BE2C (cell line): ENCODE measurements around the gene RAI2.

Experiments
- DNase-seq: peaks from one replicate; pipeline ENCODE4 v3.0.0-alpha.2; 2020
- H3K27me3 ChIP-seq: fragments of 250-450 bp; sonication (Bioruptor Pico); 2 replicates; pipeline ENCODE4 v1.5.1; 2020; ENCODE audit warnings: mild to moderate bottlenecking
- H3K36me3 ChIP-seq: fragments of 250-450 bp; sonication (Bioruptor Pico); 2 replicates; pipeline ENCODE4 v1.5.1; 2020; ENCODE audit warnings: mild to moderate bottlenecking
- H3K4me1 ChIP-seq: fragments of 250-450 bp; sonication (Bioruptor Pico); 2 replicates; pipeline ENCODE4 v1.5.1; 2020
- H3K4me3 ChIP-seq: 2 replicates; pipeline ENCODE4 v1.5.1; 2011; ENCODE audit warnings: low read depth, low read length
- H3K9me3 ChIP-seq: fragments of 250-450 bp; sonication (Bioruptor Pico); 2 replicates; pipeline ENCODE4 v1.5.1; 2020
- TF ChIP-seq, protein P1 (sequence below): IDR thresholded peaks from 2 replicates; pipeline ENCODE4 v1.5.1; 2012; ENCODE audit warnings: mild to moderate bottlenecking, low read depth, low read length

Gene RAI2

GRCh38 chrX:17814557-17814956, 46.5 kb downstream of the RAI2 start:
- DNase-seq, result no peak
- TF ChIP-seq, protein P1, sequence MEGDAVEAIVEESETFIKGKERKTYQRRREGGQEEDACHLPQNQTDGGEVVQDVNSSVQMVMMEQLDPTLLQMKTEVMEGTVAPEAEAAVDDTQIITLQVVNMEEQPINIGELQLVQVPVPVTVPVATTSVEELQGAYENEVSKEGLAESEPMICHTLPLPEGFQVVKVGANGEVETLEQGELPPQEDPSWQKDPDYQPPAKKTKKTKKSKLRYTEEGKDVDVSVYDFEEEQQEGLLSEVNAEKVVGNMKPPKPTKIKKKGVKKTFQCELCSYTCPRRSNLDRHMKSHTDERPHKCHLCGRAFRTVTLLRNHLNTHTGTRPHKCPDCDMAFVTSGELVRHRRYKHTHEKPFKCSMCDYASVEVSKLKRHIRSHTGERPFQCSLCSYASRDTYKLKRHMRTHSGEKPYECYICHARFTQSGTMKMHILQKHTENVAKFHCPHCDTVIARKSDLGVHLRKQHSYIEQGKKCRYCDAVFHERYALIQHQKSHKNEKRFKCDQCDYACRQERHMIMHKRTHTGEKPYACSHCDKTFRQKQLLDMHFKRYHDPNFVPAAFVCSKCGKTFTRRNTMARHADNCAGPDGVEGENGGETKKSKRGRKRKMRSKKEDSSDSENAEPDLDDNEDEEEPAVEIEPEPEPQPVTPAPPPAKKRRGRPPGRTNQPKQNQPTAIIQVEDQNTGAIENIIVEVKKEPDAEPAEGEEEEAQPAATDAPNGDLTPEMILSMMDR, result no peak

GRCh38 chrX:17814059-17814458, 47.0 kb downstream of the RAI2 start:
- DNase-seq, result no peak
- Histone ChIP-seq H3K27me3 (no peaks in the 10 kb centered on the region), H3K4me3 (no peak overlapping the region), H3K4me1 (no peaks in the 10 kb centered on the region), H3K36me3 (no peaks in the 10 kb centered on the region), H3K9me3 (no peaks in the 10 kb centered on the region)
- TF ChIP-seq, protein P1, result no peak

More at GRCh38 chrX:17814557-17814956, 46.5 kb downstream of the RAI2 start:
- no peaks in the 10 kb centered on the region for H3K4me1 ChIP-seq
- H3K4me3 ChIP-seq, result no peak overlapping the region
- no peaks in the 10 kb centered on the region for H3K27me3 ChIP-seq
- H3K9me3 ChIP-seq, result no peaks in the 10 kb centered on the region
- H3K36me3 ChIP-seq, result no peaks in the 10 kb centered on the region

DNA sequence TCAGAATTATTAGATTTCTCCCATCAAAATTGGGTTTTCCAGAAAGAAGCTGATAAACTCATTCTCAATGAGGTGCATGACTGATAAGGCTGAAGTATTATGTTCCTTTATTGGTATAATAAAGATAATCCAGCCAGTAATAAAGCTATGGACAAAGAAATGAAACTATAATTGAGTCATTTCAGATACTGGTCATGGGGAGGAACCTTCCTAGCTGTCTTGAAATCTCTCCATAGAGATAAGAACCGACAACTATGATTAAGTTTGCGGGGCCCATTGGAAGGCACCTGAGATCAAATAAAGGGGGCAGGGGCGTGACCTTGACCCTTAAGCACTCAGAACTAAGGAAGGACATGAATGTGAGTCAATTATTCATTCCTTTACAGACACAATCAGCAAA, 47.8 kb downstream of the RAI2 start:
- Histone ChIP-seq H3K27me3 (no peaks in the 10 kb centered on the region), H3K4me3 (no peak overlapping the region), H3K4me1 (no peaks in the 10 kb centered on the region), H3K9me3 (no peaks in the 10 kb centered on the region), H3K36me3 (no peaks in the 10 kb centered on the region)
- DNase-seq, result no peak
- TF ChIP-seq, protein P1, result no peak

DNA sequence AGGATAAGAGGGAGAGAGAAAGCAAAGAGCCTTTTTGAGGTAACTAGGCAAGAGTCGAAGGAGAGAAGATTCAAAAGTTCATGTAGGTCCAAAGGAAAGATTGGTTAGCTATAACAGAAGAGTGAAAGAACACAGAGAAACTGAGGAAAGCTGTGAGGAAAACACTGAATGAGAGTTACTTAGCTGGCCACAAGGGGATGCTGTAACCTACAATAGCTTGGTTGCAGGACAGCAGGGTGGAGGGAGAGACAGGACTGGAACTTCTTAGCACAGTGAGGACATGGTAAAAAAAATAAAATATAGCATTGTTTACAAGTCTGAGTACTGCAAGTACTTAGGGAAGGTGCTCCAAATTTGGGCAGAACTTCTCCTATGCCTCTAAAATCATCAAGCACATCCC, 48.3 kb downstream of the RAI2 start:
- H3K4me3 ChIP-seq, result no peak overlapping the region
- TF ChIP-seq, protein P1, result peak; percentile 80
- H3K27me3 ChIP-seq, result no peaks in the 10 kb centered on the region
- DNase-seq, result peak; percentile 13
- H3K4me1 ChIP-seq, result no peaks in the 10 kb centered on the region
- no peaks in the 10 kb centered on the region for H3K36me3 ChIP-seq
- no peaks in the 10 kb centered on the region for H3K9me3 ChIP-seq

GRCh38 chrX:17809984-17810383, 51.1 kb downstream of the RAI2 start:
- no peak overlapping the region for H3K4me3 ChIP-seq
- TF ChIP-seq, protein P1, result no peak
- H3K27me3 ChIP-seq, result no peaks in the 10 kb centered on the region
- H3K9me3 ChIP-seq, result no peaks in the 10 kb centered on the region
- no peak for DNase-seq
- no peaks in the 10 kb centered on the region for H3K36me3 ChIP-seq
- no peaks in the 10 kb centered on the region for H3K4me1 ChIP-seq

DNA sequence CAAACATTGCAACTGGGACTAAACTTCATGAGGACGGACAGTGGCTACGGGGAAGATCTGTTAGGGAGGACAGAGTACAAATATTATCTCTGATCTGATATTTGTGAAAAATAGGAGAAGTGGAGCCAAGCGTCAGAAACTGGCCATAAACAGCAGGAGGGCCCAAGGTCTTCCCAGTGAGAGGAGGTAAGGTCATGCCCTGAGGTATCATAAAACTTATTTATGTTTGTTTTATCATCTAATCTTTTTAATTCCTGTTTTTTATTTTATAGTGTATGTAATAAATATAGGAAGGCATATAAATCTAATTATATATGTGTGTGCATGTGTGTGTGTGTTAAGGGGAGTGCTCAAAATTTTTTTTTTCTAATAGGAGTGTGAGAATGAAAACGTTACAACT, 51.8 kb downstream of the RAI2 start:
- no peak overlapping the region for H3K4me3 ChIP-seq
- TF ChIP-seq, protein P1, result no peak
- no peak for DNase-seq

More for the DNA sequence above, 51.8 kb downstream of the RAI2 start:
- Histone ChIP-seq H3K9me3 (no peaks in the 10 kb centered on the region), H3K4me1 (no peaks in the 10 kb centered on the region), H3K36me3 (no peaks in the 10 kb centered on the region), H3K27me3 (no peaks in the 10 kb centered on the region)
